ENCODE results near the gene SGCE.

- TF ChIP-seq, protein P1, sequence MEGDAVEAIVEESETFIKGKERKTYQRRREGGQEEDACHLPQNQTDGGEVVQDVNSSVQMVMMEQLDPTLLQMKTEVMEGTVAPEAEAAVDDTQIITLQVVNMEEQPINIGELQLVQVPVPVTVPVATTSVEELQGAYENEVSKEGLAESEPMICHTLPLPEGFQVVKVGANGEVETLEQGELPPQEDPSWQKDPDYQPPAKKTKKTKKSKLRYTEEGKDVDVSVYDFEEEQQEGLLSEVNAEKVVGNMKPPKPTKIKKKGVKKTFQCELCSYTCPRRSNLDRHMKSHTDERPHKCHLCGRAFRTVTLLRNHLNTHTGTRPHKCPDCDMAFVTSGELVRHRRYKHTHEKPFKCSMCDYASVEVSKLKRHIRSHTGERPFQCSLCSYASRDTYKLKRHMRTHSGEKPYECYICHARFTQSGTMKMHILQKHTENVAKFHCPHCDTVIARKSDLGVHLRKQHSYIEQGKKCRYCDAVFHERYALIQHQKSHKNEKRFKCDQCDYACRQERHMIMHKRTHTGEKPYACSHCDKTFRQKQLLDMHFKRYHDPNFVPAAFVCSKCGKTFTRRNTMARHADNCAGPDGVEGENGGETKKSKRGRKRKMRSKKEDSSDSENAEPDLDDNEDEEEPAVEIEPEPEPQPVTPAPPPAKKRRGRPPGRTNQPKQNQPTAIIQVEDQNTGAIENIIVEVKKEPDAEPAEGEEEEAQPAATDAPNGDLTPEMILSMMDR (IDR thresholded peaks at IDR 0.05 in 2 of 3, conservative IDR thresholded peaks at IDR 0.05 in 1 of 3; ENCODE audit: insufficient read depth in 2 of 3, low read depth in 1 of 3, low read length in 3 of 3), result no peak
- TF ChIP-seq HNRNPLL (IDR thresholded peaks at IDR 0.05; ENCODE audit: low read depth, low read length, poor library complexity, severe bottlenecking), result no peak
- TF ChIP-seq JUNB (CRISPR knock-in tag; conservative IDR thresholded peaks at IDR 0.05), result no peak
- no peak for TF ChIP-seq ZNF311 (CRISPR knock-in tag; IDR thresholded peaks at IDR 0.05)
Observed at GRCh38 chr7:94618126-94618525, 37.8 kb downstream of the SGCE start.
